ENCODE results near the gene PTPN2.

Gene PTPN2

DNA sequence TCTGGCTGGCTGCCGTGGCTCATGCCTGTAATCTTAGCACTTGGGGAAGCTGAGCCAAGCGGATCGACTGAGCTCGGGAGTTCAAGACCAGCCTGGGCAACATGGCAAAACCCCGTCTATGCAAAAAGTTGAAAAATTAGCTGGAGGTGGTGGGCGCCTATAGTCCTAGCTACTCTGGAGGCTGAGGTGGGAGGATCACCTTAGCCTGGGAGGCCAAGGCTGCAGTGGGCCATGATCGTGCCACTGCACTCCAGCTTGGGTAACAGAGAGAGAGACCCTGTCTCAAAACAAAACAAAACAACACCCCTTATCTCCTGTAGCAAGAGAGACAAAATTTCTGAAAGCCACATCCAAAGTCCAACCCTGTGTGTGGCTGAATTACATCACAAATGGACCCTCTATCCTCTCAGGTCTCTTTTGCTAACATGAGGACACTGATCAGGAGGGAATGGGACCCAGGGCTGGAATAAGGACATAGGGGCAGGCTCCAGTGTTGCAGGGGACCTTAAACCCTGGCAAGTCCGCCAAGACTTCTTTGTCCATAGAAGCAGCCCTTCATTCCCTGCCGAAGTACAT, 116.4 kb downstream of the PTPN2 start:
- H3K9ac ChIP-seq (ENCODE audit: low read depth, low read length): peak overlapping the region; percentile 11; the same call in 1 of the 2 replicates
- no peak overlapping the region for H2AFZ ChIP-seq (ENCODE audit: low read depth, low read length)
- H3K4me2 ChIP-seq (ENCODE audit: insufficient read depth, low read length): peak overlapping the region; percentile 58; the same call in 1 of the 2 replicates
- H3K79me2 ChIP-seq (ENCODE audit: insufficient read depth, low read length): peaks cover 99% of the 10 kb centered on the region
- peak overlapping the region; percentile 73 for H3K27ac ChIP-seq (ENCODE audit: low read length)
- peaks cover 65% of the 10 kb centered on the region for H4K20me1 ChIP-seq (ENCODE audit: insufficient read depth, low read length)
- peaks cover 66% of the 10 kb centered on the region for H3K4me1 ChIP-seq (ENCODE audit: insufficient read depth, low read length)
- no peaks in the 10 kb centered on the region for H3K27me3 ChIP-seq (ENCODE audit: insufficient read depth, low read length, poor library complexity)
- H3K4me3 ChIP-seq (ENCODE audit: low read depth in 1 of 2, low read length in 2 of 2): no peak overlapping the region
- no peak for ATAC-seq (ENCODE audit: insufficient read depth, low read depth)
- peaks cover 94% of the 10 kb centered on the region for H3K36me3 ChIP-seq (ENCODE audit: insufficient read depth, low read length)
- no peaks in the 10 kb centered on the region for H3K9me3 ChIP-seq (ENCODE audit: insufficient read depth, low read length, severe bottlenecking)
- DNase-seq: peak; percentile 3
- TF ChIP-seq, protein P1, sequence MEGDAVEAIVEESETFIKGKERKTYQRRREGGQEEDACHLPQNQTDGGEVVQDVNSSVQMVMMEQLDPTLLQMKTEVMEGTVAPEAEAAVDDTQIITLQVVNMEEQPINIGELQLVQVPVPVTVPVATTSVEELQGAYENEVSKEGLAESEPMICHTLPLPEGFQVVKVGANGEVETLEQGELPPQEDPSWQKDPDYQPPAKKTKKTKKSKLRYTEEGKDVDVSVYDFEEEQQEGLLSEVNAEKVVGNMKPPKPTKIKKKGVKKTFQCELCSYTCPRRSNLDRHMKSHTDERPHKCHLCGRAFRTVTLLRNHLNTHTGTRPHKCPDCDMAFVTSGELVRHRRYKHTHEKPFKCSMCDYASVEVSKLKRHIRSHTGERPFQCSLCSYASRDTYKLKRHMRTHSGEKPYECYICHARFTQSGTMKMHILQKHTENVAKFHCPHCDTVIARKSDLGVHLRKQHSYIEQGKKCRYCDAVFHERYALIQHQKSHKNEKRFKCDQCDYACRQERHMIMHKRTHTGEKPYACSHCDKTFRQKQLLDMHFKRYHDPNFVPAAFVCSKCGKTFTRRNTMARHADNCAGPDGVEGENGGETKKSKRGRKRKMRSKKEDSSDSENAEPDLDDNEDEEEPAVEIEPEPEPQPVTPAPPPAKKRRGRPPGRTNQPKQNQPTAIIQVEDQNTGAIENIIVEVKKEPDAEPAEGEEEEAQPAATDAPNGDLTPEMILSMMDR (IDR thresholded peaks at IDR 0.05; ENCODE audit: borderline replicate concordance, extremely low read depth, low read length, poor library complexity, severe bottlenecking): no peak
- no peak for TF ChIP-seq EZH2 (IDR thresholded peaks at IDR 0.05; ENCODE audit: borderline replicate concordance, low read depth, low read length, severe bottlenecking)

DNA sequence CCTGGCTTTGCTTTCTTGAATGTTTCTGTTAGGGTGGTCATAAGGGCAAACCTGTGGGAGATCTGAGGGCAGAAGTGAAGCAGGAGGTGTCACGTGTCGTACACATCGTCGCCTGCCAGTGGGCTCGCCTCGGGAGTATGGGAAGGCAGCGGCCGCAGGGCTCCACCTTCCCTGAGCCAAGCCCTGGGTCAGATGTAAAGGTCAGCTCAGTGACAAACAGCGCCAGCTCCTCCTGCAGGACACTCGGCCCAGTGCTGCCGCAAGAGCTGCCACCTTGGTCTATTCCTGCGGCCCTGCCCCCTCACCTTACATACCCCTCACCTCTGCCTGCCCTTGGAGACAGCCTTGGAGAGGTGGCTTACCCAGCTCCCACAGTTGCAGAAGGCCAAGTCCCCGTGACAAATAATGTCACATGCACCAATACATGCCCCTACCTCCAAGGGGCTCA, 117.0 kb downstream of the PTPN2 start:
- H3K36me3 ChIP-seq (ENCODE audit: insufficient read depth, low read length): peaks cover 98% of the 10 kb centered on the region
- no peaks in the 10 kb centered on the region for H3K9me3 ChIP-seq (ENCODE audit: insufficient read depth, low read length, severe bottlenecking)
- H3K4me1 ChIP-seq (ENCODE audit: insufficient read depth, low read length): peaks cover 60% of the 10 kb centered on the region
- H4K20me1 ChIP-seq (ENCODE audit: insufficient read depth, low read length): peaks cover 63% of the 10 kb centered on the region
- ATAC-seq (ENCODE audit: insufficient read depth, low read depth) (no peak), DNase-seq (peak; percentile 8)
- no peak for TF ChIP-seq EZH2 (IDR thresholded peaks at IDR 0.05; ENCODE audit: borderline replicate concordance, low read depth, low read length, severe bottlenecking)
- TF ChIP-seq, protein P1 (IDR thresholded peaks at IDR 0.05; ENCODE audit: borderline replicate concordance, extremely low read depth, low read length, poor library complexity, severe bottlenecking): peak; percentile 10
- peak overlapping the region; percentile 39 for H3K4me2 ChIP-seq (ENCODE audit: insufficient read depth, low read length)
- peaks cover 98% of the 10 kb centered on the region for H3K79me2 ChIP-seq (ENCODE audit: insufficient read depth, low read length)
- no peaks in the 10 kb centered on the region for H3K27me3 ChIP-seq (ENCODE audit: insufficient read depth, low read length, poor library complexity)
- H2AFZ ChIP-seq (ENCODE audit: low read depth, low read length): no peak overlapping the region
- no peak overlapping the region for H3K4me3 ChIP-seq (ENCODE audit: low read depth in 1 of 2, low read length in 2 of 2)
- no peak overlapping the region for H3K9ac ChIP-seq (ENCODE audit: low read depth, low read length)
- H3K27ac ChIP-seq (ENCODE audit: low read length): peak overlapping the region; percentile 73

DNA sequence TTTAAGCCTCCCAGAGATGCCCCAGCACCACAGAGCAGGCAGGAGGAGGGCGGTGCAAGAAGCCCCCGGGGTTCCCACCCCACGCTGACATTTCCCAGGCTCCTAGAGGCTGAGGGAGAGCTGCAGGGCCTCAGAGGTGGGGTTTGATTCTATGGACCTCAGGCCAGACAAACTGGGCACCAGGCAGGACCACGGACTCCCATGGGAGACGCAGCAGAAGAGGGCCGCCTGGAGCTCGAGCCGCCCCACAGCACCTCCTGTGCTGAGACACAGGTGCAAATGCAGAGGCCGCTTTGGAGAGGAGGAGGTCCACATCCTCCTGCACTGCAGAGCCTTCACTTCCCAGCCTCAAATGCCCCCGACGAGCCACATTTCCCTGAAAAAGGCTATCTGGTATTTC, 118.5 kb downstream of the PTPN2 start:
- Histone ChIP-seq H3K27me3 (ENCODE audit: insufficient read depth, low read length, poor library complexity) (no peaks in the 10 kb centered on the region), H4K20me1 (ENCODE audit: insufficient read depth, low read length) (peaks cover 51% of the 10 kb centered on the region), H3K4me2 (ENCODE audit: insufficient read depth, low read length) (no peak overlapping the region), H3K9ac (ENCODE audit: low read depth, low read length) (no peak overlapping the region), H3K27ac (ENCODE audit: low read length) (peak overlapping the region; percentile 30), H3K9me3 (ENCODE audit: insufficient read depth, low read length, severe bottlenecking) (no peaks in the 10 kb centered on the region), H3K79me2 (ENCODE audit: insufficient read depth, low read length) (peaks cover 97% of the 10 kb centered on the region), H2AFZ (ENCODE audit: low read depth, low read length) (no peak overlapping the region), H3K36me3 (ENCODE audit: insufficient read depth, low read length) (peaks cover 96% of the 10 kb centered on the region), H3K4me1 (ENCODE audit: insufficient read depth, low read length) (peaks cover 47% of the 10 kb centered on the region), H3K4me3 (ENCODE audit: low read depth in 1 of 2, low read length in 2 of 2) (no peak overlapping the region)
- no peak for ATAC-seq (ENCODE audit: insufficient read depth, low read depth)
- TF ChIP-seq, protein P1 (IDR thresholded peaks at IDR 0.05; ENCODE audit: borderline replicate concordance, extremely low read depth, low read length, poor library complexity, severe bottlenecking): no peak
- TF ChIP-seq EZH2 (IDR thresholded peaks at IDR 0.05; ENCODE audit: borderline replicate concordance, low read depth, low read length, severe bottlenecking): no peak
- no peak for DNase-seq
